HG03457 (cell line): ENCODE measurements around the gene GFRA4.
"Not testable (repeated sequence)": the region's sequence is repeated elsewhere in the genome, so short reads cannot be mapped to it uniquely, and the experiment has no call there.

Source experiments
- ATAC-seq: cut with Tn5 transposase; IDR thresholded peaks from one replicate; pipeline ENCODE4 v1.9.1; 2021; ENCODE audit warnings: moderate number of reproducible peaks; ENCODE audit not compliant: unreplicated experiment

The GFRA4 gene

DNA sequence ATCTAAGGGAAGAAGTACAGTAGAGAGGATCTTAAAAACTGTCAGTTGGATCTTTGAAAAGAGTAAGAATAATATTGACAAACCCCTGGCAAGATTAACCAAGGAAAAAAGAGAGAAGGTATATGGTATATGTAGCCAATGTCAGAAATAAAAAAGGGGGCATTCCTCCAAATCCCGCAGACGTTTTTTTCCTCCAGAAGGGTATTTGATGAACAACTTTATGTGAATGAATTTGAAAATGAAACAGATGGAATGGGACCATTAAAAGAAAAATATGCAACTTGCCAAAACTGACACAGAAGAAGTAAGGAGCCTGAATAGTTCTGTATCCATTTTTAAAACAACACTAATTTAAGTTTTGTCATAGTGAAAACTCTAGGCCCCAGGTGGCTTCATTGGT, 35.7 kb downstream of the GFRA4 start:
- ATAC-seq = no peak

- ATAC-seq = no peak
These were observed 40.8 kb downstream of the GFRA4 start for GRCh38 chr20:3622406-3622805.

GRCh38 chr20:3621111-3621510, 42.1 kb downstream of the GFRA4 start:
- ATAC-seq = no peak

DNA sequence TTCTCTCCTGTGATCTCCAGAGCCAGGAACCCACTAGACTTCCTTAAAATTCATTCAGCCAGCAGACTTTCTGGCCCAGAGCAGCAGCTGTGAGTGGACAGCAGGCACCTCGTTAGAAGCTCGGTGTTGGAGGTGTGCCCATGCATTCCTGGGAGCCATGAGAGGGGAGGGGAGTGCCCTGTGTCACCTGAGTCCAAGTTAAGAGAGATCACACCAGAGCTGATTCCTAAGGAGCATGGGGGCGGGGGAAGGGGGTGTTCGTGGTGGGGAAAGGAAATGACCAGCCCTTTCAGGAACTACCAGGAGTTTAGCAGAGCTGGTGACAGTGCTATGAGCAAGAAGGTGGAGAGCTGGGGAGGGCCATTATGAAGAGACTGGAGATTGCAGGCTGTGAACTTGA, 46.9 kb downstream of the GFRA4 start:
- ATAC-seq = no peak

- ATAC-seq = not testable (repeated sequence)
These were observed 47.9 kb downstream of the GFRA4 start for GRCh38 chr20:3615171-3615840.

DNA sequence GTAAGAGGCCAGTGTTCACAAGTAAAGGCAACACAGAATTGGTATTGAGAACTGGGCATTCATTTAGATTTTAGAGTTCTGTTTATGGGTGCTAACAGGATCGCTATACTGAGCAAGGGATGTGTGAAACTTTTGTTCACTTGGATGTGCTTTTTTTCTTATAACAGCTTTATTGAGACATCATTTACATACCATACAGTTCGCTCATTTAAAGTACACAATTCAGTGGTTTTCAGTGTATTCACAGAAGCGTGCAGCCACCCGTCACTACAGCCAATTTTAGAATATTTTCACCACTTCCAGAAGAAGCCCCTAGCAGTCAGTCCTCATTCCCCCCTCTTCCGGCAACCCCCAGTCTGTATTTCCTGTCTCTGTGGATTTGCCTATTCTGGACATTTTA, 48.7 kb downstream of the GFRA4 start:
- no peak for ATAC-seq

GRCh38 chr20:3613821-3614440, 49.3 kb downstream of the GFRA4 start:
- no peak for ATAC-seq

DNA sequence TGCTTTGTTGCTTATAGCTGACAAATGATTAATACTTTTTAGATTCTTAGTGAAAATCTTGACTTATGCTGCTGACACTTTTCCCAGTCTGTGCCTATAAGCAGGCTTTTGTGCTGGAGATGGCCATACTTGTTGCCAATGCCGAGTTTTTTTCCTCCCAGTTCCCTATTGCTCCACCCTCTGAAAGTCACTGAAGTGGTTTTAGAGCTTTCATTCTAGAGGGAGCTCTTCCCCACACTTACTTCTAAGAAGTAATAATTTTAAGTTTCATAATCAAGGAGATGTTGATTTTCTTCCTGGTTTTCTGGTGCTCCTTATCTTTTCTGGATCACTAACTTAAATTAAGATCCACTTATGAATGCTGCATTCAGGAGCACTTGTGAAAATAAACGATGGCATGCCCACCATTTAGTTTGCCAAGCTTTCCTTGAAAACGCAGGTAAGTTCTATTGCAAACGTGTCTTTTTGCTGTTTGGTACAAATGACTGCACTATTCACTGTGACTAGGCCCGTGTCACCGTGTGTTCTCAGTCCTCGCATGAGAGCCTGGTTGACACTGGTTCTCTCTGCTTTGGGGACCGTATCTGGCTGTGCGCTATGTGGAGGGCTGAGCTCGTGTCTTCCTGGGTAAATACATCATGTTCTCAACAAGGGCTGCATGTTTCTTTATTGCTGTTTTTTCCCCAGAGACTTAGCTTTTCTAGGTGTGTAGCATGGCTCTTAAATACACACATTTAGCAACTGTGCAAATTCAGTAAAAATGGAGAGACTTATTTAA, 50.2 kb downstream of the GFRA4 start:
- no peak for ATAC-seq

- ATAC-seq = no peak
These were observed 51.3 kb downstream of the GFRA4 start for GRCh38 chr20:3611901-3612300.
